K562 (cell line): ENCODE data around the gene RTN4. TPM values are rescaled to one million over a fixed set of nuclear protein-coding genes. Genes with fewer than 3 reads are reported as not detected.

Experiments
- CAMTA2 ChIP-seq: fragments of 250-450 bp; sonication (Bioruptor Pico); conservative IDR thresholded peaks from 2 replicates; pipeline ENCODE4 v1.5.1; 2022
- ELF2 ChIP-seq: fragments of 250-450 bp; sonication (Bioruptor Pico); IDR thresholded peaks from 2 replicates; pipeline ENCODE4 v1.5.0; 2021; ENCODE audit warnings: mild to moderate bottlenecking
- PCBP1 ChIP-seq: fragments of 200-400 bp; formaldehyde crosslinking; IDR thresholded peaks from 2 replicates; pipeline ENCODE4 v1.6.1; 2018; ENCODE audit warnings: mild to moderate bottlenecking, low read depth, low read length; ENCODE audit not compliant: poor library complexity, severe bottlenecking
- PCBP2 ChIP-seq: fragments of 200-400 bp; formaldehyde crosslinking; IDR thresholded peaks from 2 replicates; pipeline ENCODE4 v1.6.1; 2018; ENCODE audit warnings: low read length, low read depth, mild to moderate bottlenecking, moderate library complexity; ENCODE audit not compliant: poor library complexity, severe bottlenecking
- RAD21 ChIP-seq, 2 experiments: fragments of 250-450 bp in 1 of 2; fragments of 450-650 bp in 1 of 2; sonication (Bioruptor Pico) in 1 of 2; formaldehyde crosslinking in 1 of 2; IDR thresholded peaks in 1 of 2; conservative IDR thresholded peaks in 1 of 2; 2 replicates each; pipeline versions ENCODE4 v1.4.0 to v1.8.0; 2020 to 2022; ENCODE audit warnings: mild to moderate bottlenecking in 2 of 2, moderate library complexity in 1 of 2
- SMARCA4 ChIP-seq: fragments of 450-650 bp; IDR thresholded peaks from 2 replicates; pipeline ENCODE4 v1.6.1; 2016
- SMC3 ChIP-seq: conservative IDR thresholded peaks from 2 replicates; pipeline ENCODE4 v1.6.1; 2011; ENCODE audit warnings: low read depth, low read length, improper control_type of control experiment; ENCODE audit not compliant: insufficient read depth
- WHSC1 ChIP-seq: IDR thresholded peaks from one replicate; pipeline ENCODE4 v1.6.1; 2012; ENCODE audit warnings: low read length, control low read depth, inconsistent platforms
- ZNF217 ChIP-seq: sonication (generic); formaldehyde crosslinking; IDR thresholded peaks from 2 replicates; pipeline ENCODE4 v1.8.0; 2022; ENCODE audit warnings: mild to moderate bottlenecking, missing genetic modification reagents
- polyA plus RNA-seq, 8 experiments: library from polyadenylated mRNA; depleted of rRNA in 4 of 8; stranded (reverse) in 5 of 8; unstranded in 3 of 8; fragments of >200 nt; fragmentation: Nextera tagmentation in 2 of 8; fragmentation: Illumina TruSeq in 1 of 8; extraction: Ambion mirVana in 2 of 8; extraction: Trizol in 1 of 8; gene quantifications; 2 replicates each; pipeline versions ENCODE4 v1.2.1 to v1.2.3, GENCODE V29; 2011 to 2014; ENCODE audit warnings: inconsistent platforms in 1 of 8, missing spikeins in 1 of 8
- total RNA-seq, 7 experiments: library from RNA; depleted of rRNA in 6 of 7; stranded (reverse); fragments of >200 nt in 6 of 7; fragmentation: Illumina TruSeq in 2 of 7; extraction: Trizol in 2 of 7; gene quantifications; 2 replicates each; pipeline versions ENCODE4 v1.2.1 to v1.2.3, GENCODE V29; 2011 to 2021; ENCODE audit warnings: low replicate concordance in 1 of 7
- TF ChIP-seq, protein P1 (sequence below): fragments of 450-650 bp; formaldehyde crosslinking; conservative IDR thresholded peaks from 2 replicates; pipeline ENCODE4 v1.4.0; 2022; ENCODE audit warnings: mild to moderate bottlenecking, missing genetic modification characterization
- TF ChIP-seq, protein P2 (sequence below): IDR thresholded peaks from 2 replicates; pipeline ENCODE4 v1.6.1; 2012; ENCODE audit warnings: low read depth, low read length, improper control_type of control experiment, borderline replicate concordance
- TF ChIP-seq, protein P3 (sequence below): fragments of 250-450 bp; sonication (Bioruptor Pico); IDR thresholded peaks from 2 replicates; pipeline ENCODE4 v1.4.0; 2020; ENCODE audit warnings: mild to moderate bottlenecking
- TF ChIP-seq, protein P4 (sequence below): fragments of 250-450 bp; sonication (Bioruptor Pico); IDR thresholded peaks from 2 replicates; pipeline ENCODE4 v1.5.0; 2021; ENCODE audit warnings: mild to moderate bottlenecking, borderline replicate concordance
- TF ChIP-seq, protein P5 (sequence below), 2 experiments: fragments of 450-650 bp; IDR thresholded peaks; 2 replicates each; pipeline ENCODE4 v1.6.1; 2018; ENCODE audit warnings: mild to moderate bottlenecking in 2 of 2, low read depth in 1 of 2; ENCODE audit not compliant: partially characterized antibody in 2 of 2

Gene RTN4
- total and polyA plus RNA-seq, 9 of the 15 experiments (the other 6 are each of a cell fraction or from before 2014, with no cell fraction given) = 73.0 to 248 (median 116) TPM

DNA sequence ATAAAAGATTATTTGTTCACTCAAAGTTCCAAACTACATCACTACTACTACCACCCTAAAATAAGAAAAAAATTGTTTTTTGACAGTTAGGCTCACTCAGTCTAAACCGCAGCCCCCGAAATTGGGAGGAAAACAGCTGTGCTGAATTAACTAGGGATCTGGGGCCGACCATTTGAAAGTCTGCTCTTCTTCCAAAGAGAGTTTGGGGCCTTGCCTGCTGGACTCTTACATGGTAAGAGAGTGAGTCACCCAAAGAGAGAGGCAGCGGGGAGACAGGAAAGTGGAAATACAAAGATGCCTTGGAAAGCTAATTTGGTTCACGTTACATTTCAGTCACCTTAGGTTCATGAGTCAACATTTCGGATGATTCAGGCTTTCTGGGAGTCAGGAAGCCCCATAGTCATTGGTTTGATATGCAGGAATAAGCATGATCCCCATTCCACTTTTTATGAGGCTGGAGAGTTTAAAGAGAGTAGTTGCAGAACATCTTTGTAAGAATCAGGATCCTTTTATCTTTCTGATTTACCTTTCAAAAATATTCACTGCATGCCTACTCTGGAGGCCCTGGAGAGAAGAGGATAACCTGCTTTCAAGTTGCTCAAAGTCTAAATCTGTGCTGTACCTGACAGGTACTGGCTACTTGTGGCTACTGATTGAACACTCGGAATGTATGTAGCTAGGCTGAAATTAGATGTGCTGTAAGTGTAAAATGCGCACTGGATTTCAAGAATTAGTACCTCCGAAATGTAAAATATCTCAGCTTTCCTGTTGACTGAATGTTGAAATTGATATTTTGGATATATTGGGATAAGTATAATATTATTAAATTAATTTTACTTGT is 995 bp upstream of the RTN4 start (continued):
- TF ChIP-seq SMC3 = no peak
- TF ChIP-seq ELF2 (CRISPR knock-in tag) = no peak; the same call in 1 of the 2 replicates
- TF ChIP-seq PCBP2 = no peak
- TF ChIP-seq, protein P1, sequence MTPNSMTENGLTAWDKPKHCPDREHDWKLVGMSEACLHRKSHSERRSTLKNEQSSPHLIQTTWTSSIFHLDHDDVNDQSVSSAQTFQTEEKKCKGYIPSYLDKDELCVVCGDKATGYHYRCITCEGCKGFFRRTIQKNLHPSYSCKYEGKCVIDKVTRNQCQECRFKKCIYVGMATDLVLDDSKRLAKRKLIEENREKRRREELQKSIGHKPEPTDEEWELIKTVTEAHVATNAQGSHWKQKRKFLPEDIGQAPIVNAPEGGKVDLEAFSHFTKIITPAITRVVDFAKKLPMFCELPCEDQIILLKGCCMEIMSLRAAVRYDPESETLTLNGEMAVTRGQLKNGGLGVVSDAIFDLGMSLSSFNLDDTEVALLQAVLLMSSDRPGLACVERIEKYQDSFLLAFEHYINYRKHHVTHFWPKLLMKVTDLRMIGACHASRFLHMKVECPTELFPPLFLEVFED (CRISPR knock-in tag) = no peak
- TF ChIP-seq, protein P2, sequence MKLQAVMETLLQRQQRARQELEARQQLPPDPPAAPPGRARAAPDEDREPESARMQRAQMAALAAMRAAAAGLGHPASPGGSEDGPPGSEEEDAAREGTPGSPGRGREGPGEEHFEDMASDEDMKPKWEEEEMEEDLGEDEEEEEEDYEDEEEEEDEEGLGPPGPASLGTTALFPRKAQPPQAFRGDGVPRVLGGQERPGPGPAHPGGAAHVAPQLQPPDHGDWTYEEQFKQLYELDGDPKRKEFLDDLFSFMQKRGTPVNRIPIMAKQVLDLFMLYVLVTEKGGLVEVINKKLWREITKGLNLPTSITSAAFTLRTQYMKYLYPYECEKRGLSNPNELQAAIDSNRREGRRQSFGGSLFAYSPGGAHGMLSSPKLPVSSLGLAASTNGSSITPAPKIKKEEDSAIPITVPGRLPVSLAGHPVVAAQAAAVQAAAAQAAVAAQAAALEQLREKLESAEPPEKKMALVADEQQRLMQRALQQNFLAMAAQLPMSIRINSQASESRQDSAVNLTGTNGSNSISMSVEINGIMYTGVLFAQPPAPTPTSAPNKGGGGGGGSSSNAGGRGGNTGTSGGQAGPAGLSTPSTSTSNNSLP = 0 out of 2 replicates have a peak, but pooled peaks have one; percentile 30
- TF ChIP-seq, protein P3, sequence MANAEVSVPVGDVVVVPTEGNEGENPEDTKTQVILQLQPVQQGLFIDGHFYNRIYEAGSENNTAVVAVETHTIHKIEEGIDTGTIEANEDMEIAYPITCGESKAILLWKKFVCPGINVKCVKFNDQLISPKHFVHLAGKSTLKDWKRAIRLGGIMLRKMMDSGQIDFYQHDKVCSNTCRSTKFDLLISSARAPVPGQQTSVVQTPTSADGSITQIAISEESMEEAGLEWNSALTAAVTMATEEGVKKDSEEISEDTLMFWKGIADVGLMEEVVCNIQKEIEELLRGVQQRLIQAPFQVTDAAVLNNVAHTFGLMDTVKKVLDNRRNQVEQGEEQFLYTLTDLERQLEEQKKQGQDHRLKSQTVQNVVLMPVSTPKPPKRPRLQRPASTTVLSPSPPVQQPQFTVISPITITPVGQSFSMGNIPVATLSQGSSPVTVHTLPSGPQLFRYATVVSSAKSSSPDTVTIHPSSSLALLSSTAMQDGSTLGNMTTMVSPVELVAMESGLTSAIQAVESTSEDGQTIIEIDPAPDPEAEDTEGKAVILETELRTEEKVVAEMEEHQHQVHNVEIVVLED (CRISPR knock-in tag) = no peak
- no peak for TF ChIP-seq CAMTA2 (CRISPR knock-in tag)
- TF ChIP-seq, protein P4, sequence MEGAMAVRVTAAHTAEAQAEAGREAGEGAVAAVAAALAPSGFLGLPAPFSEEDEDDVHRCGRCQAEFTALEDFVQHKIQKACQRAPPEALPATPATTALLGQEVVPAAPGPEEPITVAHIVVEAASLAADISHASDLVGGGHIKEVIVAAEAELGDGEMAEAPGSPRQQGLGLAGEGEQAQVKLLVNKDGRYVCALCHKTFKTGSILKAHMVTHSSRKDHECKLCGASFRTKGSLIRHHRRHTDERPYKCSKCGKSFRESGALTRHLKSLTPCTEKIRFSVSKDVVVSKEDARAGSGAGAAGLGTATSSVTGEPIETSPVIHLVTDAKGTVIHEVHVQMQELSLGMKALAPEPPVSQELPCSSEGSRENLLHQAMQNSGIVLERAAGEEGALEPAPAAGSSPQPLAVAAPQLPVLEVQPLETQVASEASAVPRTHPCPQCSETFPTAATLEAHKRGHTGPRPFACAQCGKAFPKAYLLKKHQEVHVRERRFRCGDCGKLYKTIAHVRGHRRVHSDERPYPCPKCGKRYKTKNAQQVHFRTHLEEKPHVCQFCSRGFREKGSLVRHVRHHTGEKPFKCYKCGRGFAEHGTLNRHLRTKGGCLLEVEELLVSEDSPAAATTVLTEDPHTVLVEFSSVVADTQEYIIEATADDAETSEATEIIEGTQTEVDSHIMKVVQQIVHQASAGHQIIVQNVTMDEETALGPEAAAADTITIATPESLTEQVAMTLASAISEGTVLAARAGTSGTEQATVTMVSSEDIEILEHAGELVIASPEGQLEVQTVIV (CRISPR knock-in tag) = no peak
- peak; percentile 84 for TF ChIP-seq SMARCA4
- TF ChIP-seq ZNF217 (CRISPR knock-in tag) = no peak
- no peak for TF ChIP-seq WHSC1
- TF ChIP-seq, protein P5, sequence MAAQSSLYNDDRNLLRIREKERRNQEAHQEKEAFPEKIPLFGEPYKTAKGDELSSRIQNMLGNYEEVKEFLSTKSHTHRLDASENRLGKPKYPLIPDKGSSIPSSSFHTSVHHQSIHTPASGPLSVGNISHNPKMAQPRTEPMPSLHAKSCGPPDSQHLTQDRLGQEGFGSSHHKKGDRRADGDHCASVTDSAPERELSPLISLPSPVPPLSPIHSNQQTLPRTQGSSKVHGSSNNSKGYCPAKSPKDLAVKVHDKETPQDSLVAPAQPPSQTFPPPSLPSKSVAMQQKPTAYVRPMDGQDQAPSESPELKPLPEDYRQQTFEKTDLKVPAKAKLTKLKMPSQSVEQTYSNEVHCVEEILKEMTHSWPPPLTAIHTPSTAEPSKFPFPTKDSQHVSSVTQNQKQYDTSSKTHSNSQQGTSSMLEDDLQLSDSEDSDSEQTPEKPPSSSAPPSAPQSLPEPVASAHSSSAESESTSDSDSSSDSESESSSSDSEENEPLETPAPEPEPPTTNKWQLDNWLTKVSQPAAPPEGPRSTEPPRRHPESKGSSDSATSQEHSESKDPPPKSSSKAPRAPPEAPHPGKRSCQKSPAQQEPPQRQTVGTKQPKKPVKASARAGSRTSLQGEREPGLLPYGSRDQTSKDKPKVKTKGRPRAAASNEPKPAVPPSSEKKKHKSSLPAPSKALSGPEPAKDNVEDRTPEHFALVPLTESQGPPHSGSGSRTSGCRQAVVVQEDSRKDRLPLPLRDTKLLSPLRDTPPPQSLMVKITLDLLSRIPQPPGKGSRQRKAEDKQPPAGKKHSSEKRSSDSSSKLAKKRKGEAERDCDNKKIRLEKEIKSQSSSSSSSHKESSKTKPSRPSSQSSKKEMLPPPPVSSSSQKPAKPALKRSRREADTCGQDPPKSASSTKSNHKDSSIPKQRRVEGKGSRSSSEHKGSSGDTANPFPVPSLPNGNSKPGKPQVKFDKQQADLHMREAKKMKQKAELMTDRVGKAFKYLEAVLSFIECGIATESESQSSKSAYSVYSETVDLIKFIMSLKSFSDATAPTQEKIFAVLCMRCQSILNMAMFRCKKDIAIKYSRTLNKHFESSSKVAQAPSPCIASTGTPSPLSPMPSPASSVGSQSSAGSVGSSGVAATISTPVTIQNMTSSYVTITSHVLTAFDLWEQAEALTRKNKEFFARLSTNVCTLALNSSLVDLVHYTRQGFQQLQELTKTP (IDR thresholded peaks at IDR 0.05; ENCODE audit: low read depth in 1 of 2, partially characterized antibody in 2 of 2) = peak in 1 of 2 experiments; percentile 53
- no peak; a peak in 1 of 4 replicates for TF ChIP-seq RAD21 (CRISPR knock-in tag; conservative IDR thresholded peaks at IDR 0.05 in 1 of 2, IDR thresholded peaks at IDR 0.05 in 1 of 2)
- TF ChIP-seq PCBP1 = no peak
